22Rv1 (cell line): ENCODE data around the gene ASTN1.

Experiments
- H3K27ac ChIP-seq: fragments of 450-650 bp; 2 replicates; pipeline ENCODE4 v1.5.1; 2017
- CTCF ChIP-seq: fragments of 450-650 bp; IDR thresholded peaks from 2 replicates; pipeline ENCODE4 v1.5.1; 2017; ENCODE audit warnings: mild to moderate bottlenecking
- ZFX ChIP-seq: fragments of 450-650 bp; IDR thresholded peaks from 2 replicates; pipeline ENCODE4 v1.6.1; 2017; ENCODE audit warnings: antibody characterized with exemption, borderline replicate concordance

The ASTN1 gene

GRCh38 chr1:176964687-176965086, 199.8 kb downstream of the ASTN1 start:
- TF ChIP-seq CTCF, result no peak
- no peak overlapping the region for H3K27ac ChIP-seq

DNA sequence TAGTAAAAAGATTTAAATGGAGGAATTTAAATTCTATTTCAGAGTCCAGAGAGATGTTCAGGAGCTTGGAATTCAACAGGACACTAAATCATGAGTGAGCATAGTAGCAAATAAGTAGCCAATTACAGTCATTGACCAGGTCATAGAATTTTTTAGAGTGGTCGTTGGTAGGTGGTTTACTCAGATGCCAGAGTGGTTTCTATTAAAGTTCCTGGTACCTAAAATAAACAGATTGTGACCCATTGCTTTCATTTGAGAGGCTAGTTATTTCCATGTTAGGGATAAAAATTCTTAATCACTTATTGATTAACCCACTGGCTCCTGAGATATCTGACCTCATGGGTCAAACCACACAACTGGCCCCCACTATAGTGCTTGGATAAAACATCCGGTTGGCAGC, 201.3 kb downstream of the ASTN1 start:
- no peak for TF ChIP-seq ZFX
- no peak for TF ChIP-seq CTCF
- no peak overlapping the region for H3K27ac ChIP-seq

- H3K27ac ChIP-seq, result no peak overlapping the region
- no peak for TF ChIP-seq ZFX
These were observed 202.8 kb downstream of the ASTN1 start for GRCh38 chr1:176961678-176962077.

DNA sequence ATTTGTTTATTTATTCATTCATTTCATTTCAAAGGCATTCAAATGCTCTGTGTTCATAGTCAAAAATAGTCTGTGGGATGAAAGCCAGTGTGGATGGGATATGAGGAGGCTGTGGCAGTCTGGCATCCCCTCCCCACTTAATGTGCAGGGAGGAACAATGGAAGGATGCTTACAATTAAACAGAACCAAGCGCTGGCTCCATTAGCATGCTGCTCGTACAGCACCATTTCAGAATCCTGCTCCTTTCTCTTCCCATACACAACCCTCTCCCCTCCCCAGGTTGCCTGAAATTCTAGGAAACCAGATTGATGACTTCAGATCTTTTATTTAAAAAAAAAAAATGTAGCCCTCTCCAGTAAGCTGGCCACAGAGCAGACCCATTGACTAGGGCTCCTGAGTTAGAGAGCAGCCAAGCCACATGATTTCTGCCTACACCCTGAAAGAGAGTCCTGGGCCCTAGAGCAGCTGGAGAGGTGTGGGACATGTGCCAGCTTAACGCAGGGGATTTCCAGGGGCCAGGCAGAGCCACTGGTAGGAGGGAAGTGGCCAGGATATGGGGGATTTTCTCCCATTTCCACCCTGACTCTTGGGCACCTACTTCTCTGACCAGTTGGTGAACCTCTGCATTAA, 205.2 kb downstream of the ASTN1 start:
- TF ChIP-seq CTCF (no peak), ZFX (no peak)
- H3K27ac ChIP-seq, result no peak overlapping the region

GRCh38 chr1:176957603-176958002, 206.9 kb downstream of the ASTN1 start:
- H3K27ac ChIP-seq, result no peak overlapping the region
- no peak for TF ChIP-seq CTCF
- no peak for TF ChIP-seq ZFX

DNA sequence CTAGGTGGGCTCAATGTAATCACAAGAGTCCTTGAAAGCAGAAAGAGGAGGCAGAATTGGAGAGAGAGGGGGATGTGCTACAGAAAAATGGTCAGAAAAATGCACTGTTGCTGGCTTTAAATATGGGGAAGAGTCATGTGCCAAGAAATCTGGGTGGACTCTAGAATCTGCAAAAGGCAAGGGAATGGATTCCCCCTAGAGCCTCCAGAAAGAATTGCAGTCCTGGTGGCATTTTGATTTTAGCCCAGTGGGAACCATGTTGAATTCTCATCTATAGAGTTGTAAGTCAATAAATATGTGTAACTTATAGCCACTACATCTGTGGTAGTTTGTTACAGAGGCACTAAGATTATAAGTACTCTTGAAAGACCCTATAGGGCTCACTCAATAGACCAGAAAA, 210.3 kb downstream of the ASTN1 start:
- TF ChIP-seq ZFX (no peak), CTCF (peak; percentile 48)
- no peak overlapping the region for H3K27ac ChIP-seq

GRCh38 chr1:176950736-176951324, 213.7 kb downstream of the ASTN1 start:
- no peak overlapping the region for H3K27ac ChIP-seq
- no peak for TF ChIP-seq ZFX
- no peak for TF ChIP-seq CTCF
